H1 (cell line): ENCODE results near the gene CNIH4. TPM values are rescaled to one million over a fixed set of nuclear protein-coding genes. Genes with fewer than 3 reads are reported as not detected.

Source experiments
- CTCF ChIA-PET: fragments of 300-600 bp; sonication (Branson Sonifier 250); formaldehyde crosslinking; loops from one replicate; lab custom pipeline; 2021; ENCODE audit not compliant: partially characterized antibody; lab: Charles Lee
- POLR2A ChIA-PET: fragments of 300-600 bp; sonication (Branson Sonifier 250); formaldehyde crosslinking; loops from one replicate; lab custom pipeline; 2021; ENCODE audit warnings: inconsistent platforms; ENCODE audit not compliant: partially characterized antibody; lab: Charles Lee
- DNase-seq, 2 experiments: peaks; one replicate each; pipeline versions ENCODE4 v3.0.0 to v3.0.0-alpha.2; 2010 to 2022; ENCODE audit warnings: low spot score in 2 of 2, low read depth in 1 of 2, mixed read lengths in 1 of 2
- FAIRE-seq: peaks from 2 replicates; lab custom pipeline; 2011; peaks lifted over from hg19 to GRCh38; lab: Jason Lieb, UNC
- H2AFZ ChIP-seq: 2 replicates; pipeline ENCODE4 v1.8.1; 2012; ENCODE audit warnings: low read length, inconsistent platforms
- H2AK5ac ChIP-seq: 2 replicates; pipeline ENCODE4 v1.6.1; 2013; ENCODE audit warnings: low read depth, low read length
- H2BK120ac ChIP-seq: replicated peaks from 2 replicates; pipeline ENCODE3; 2013; ENCODE audit warnings: low read depth, low read length, inconsistent platforms
- H2BK12ac ChIP-seq: 2 replicates; pipeline ENCODE4 v1.6.1; 2013; ENCODE audit warnings: low read depth, low read length
- H2BK15ac ChIP-seq: 2 replicates; pipeline ENCODE4 v1.6.1; 2013; ENCODE audit warnings: low read length
- H2BK20ac ChIP-seq: 2 replicates; pipeline ENCODE4 v1.6.1; 2013; ENCODE audit warnings: low read length
- H2BK5ac ChIP-seq: 2 replicates; pipeline ENCODE4 v1.6.1; 2013; ENCODE audit warnings: low read depth, low read length
- H3K14ac ChIP-seq: 2 replicates; pipeline ENCODE4 v1.6.1; 2013; ENCODE audit warnings: inconsistent platforms; ENCODE audit not compliant: insufficient read length
- H3K18ac ChIP-seq: 2 replicates; pipeline ENCODE4 v1.6.1; 2013; ENCODE audit warnings: low read length; ENCODE audit errors: extremely low read depth
- H3K23ac ChIP-seq: 2 replicates; pipeline ENCODE4 v1.6.1; 2013; ENCODE audit warnings: inconsistent platforms; ENCODE audit not compliant: insufficient read length
- H3K23me2 ChIP-seq: 2 replicates; pipeline ENCODE4 v1.6.1; 2013; ENCODE audit warnings: low read depth, low read length
- H3K27ac ChIP-seq: 2 replicates; pipeline ENCODE4 v1.6.1; 2011; ENCODE audit warnings: low read depth, low read length, inconsistent platforms
- H3K27me3 ChIP-seq, 4 experiments: replicated peaks in 1 of 4; 1 replicate in 1 of 4; 2 replicates in 3 of 4; pipeline versions ENCODE4 v1.6.1 to v1.8.1; 2011 to 2013; ENCODE audit warnings: low read length in 3 of 4, mild to moderate bottlenecking in 3 of 4, inconsistent platforms in 2 of 4, mixed read lengths in 2 of 4, moderate library complexity in 1 of 4; ENCODE audit not compliant: control insufficient read depth in 3 of 4, insufficient read depth in 3 of 4; ENCODE audit errors: extremely low read depth in 1 of 4
- H3K36me3 ChIP-seq, 4 experiments: 2 replicates each; pipeline versions ENCODE4 v1.6.1 to v1.8.1; 2011 to 2013; ENCODE audit warnings: mild to moderate bottlenecking in 4 of 4, low read length in 3 of 4, moderate library complexity in 2 of 4, control low read depth in 1 of 4, inconsistent platforms in 1 of 4; ENCODE audit not compliant: insufficient read depth in 4 of 4, control insufficient read depth in 2 of 4
- H3K4ac ChIP-seq: replicated peaks from 2 replicates; pipeline ENCODE3; 2013; ENCODE audit warnings: low read length, low read depth, mixed read lengths, inconsistent platforms; ENCODE audit not compliant: insufficient read length
- H3K4me1 ChIP-seq, 4 experiments: replicated peaks in 1 of 4; 1 replicate in 1 of 4; 2 replicates in 3 of 4; pipeline versions ENCODE4 v1.6.1 to v1.8.1; 2011 to 2013; ENCODE audit warnings: low read length in 3 of 4, inconsistent platforms in 2 of 4, mixed read lengths in 1 of 4; ENCODE audit not compliant: insufficient read depth in 4 of 4, control insufficient read depth in 3 of 4
- H3K4me2 ChIP-seq, 2 experiments: 2 replicates each; pipeline versions ENCODE4 v1.6.1 to v1.8.1; 2011 to 2013; ENCODE audit warnings: low read depth in 2 of 2, low read length in 2 of 2, control low read depth in 1 of 2, inconsistent platforms in 1 of 2, mild to moderate bottlenecking in 1 of 2; ENCODE audit not compliant: insufficient read depth in 1 of 2
- H3K4me3 ChIP-seq, 4 experiments: fragments of 200-600, 300-600 bp in 1 of 4; sonication (generic), shearing (Covaris generic), sonication (Bioruptor Twin) in 1 of 4; 2 replicates each; pipeline versions ENCODE4 v1.5.1 to v1.8.1; 2011 to 2016; ENCODE audit warnings: low read length in 4 of 4, low read depth in 3 of 4, control low read depth in 2 of 4, inconsistent platforms in 2 of 4, mild to moderate bottlenecking in 2 of 4, mixed read lengths in 1 of 4, moderate library complexity in 1 of 4; ENCODE audit not compliant: insufficient read depth in 2 of 4; ENCODE audit errors: extremely low read depth in 1 of 4
- H3K56ac ChIP-seq: replicated peaks from 2 replicates; pipeline ENCODE3; 2013; ENCODE audit warnings: low read depth, mild to moderate bottlenecking, mixed read lengths, low read length, inconsistent platforms; ENCODE audit not compliant: insufficient read length
- H3K79me1 ChIP-seq: 2 replicates; pipeline ENCODE4 v1.6.1; 2013; ENCODE audit warnings: low read depth, low read length, control low read depth
- H3K79me2 ChIP-seq, 2 experiments: 2 replicates each; pipeline versions ENCODE4 v1.6.1 to v1.8.1; 2012 to 2013; ENCODE audit warnings: low read length in 2 of 2, mild to moderate bottlenecking in 2 of 2, inconsistent platforms in 1 of 2; ENCODE audit not compliant: insufficient read depth in 2 of 2, control insufficient read depth in 1 of 2
- H3K9ac ChIP-seq, 4 experiments: replicated peaks in 1 of 4; 1 replicate in 1 of 4; 2 replicates in 3 of 4; pipeline versions ENCODE4 v1.6.1 to v1.8.1; 2011 to 2013; ENCODE audit warnings: low read depth in 3 of 4, low read length in 3 of 4, control low read depth in 2 of 4, mild to moderate bottlenecking in 2 of 4, moderate library complexity in 2 of 4, inconsistent platforms in 1 of 4; ENCODE audit errors: extremely low read depth in 1 of 4
- H3K9me3 ChIP-seq, 2 experiments: 2 replicates each; pipeline versions ENCODE4 v1.6.1 to v1.8.1; 2012 to 2013; ENCODE audit warnings: mild to moderate bottlenecking in 2 of 2, moderate library complexity in 2 of 2, control low read depth in 1 of 2, inconsistent platforms in 1 of 2, low read depth in 1 of 2, low read length in 1 of 2, mixed read lengths in 1 of 2; ENCODE audit not compliant: insufficient read depth in 2 of 2
- H4K20me1 ChIP-seq, 2 experiments: replicated peaks in 1 of 2; 2 replicates each; pipeline versions ENCODE3 to v1.8.1; 2011 to 2013; ENCODE audit warnings: inconsistent platforms in 2 of 2, low read length in 2 of 2, mild to moderate bottlenecking in 1 of 2; ENCODE audit not compliant: insufficient read depth in 2 of 2, control insufficient read depth in 1 of 2
- H4K5ac ChIP-seq: 2 replicates; pipeline ENCODE4 v1.6.1; 2013; ENCODE audit warnings: low read length, low read depth, mixed read lengths, inconsistent platforms; ENCODE audit not compliant: insufficient read length
- H4K8ac ChIP-seq: 2 replicates; pipeline ENCODE4 v1.8.0; 2013; ENCODE audit warnings: mild to moderate bottlenecking, moderate library complexity, low read length, inconsistent platforms; ENCODE audit not compliant: insufficient read depth; ENCODE audit errors: extremely low read depth
- H4K91ac ChIP-seq: replicated peaks from 2 replicates; pipeline ENCODE3; 2013; ENCODE audit warnings: low read length, mixed read lengths, inconsistent platforms; ENCODE audit not compliant: insufficient read length
- BCL11A ChIP-seq, 2 experiments: IDR thresholded peaks; one replicate each; pipeline ENCODE4 v1.6.1; 2011; ENCODE audit warnings: low read depth in 2 of 2, low read length in 2 of 2, mild to moderate bottlenecking in 2 of 2
- BRCA1 ChIP-seq: IDR thresholded peaks from 2 replicates; pipeline ENCODE4 v1.6.1; 2012; ENCODE audit warnings: low read depth, low read length, improper control_type of control experiment
- CEBPB ChIP-seq: IDR thresholded peaks from 2 replicates; pipeline ENCODE4 v1.6.1; 2012; ENCODE audit warnings: low read depth, low read length
- CTCF ChIP-seq, 3 experiments: IDR thresholded peaks; 1 replicate in 2 of 3; 2 replicates in 1 of 3; pipeline versions ENCODE4 v1.5.1 to v1.6.1; 2011; ENCODE audit warnings: low read length in 3 of 3, mild to moderate bottlenecking in 3 of 3, inconsistent platforms in 2 of 3, low read depth in 1 of 3, moderate library complexity in 1 of 3; ENCODE audit not compliant: insufficient read depth in 1 of 3; ENCODE audit errors: control extremely low read depth in 1 of 3
- JUN ChIP-seq: IDR thresholded peaks from 2 replicates; pipeline ENCODE4 v1.6.1; 2011; ENCODE audit warnings: low read depth, mild to moderate bottlenecking, improper control_type of control experiment, low read length
- KDM5A ChIP-seq: fragments of 200-600 bp; IDR thresholded peaks from 2 replicates; pipeline ENCODE4 v1.7.1; 2012; ENCODE audit warnings: mild to moderate bottlenecking, low read length, inconsistent platforms, mixed read lengths
- NANOG ChIP-seq: IDR thresholded peaks from 2 replicates; pipeline ENCODE4 v1.6.1; 2011; ENCODE audit warnings: low read length, low read depth, mild to moderate bottlenecking, inconsistent platforms; ENCODE audit not compliant: insufficient read depth, poor library complexity, severe bottlenecking
- NRF1 ChIP-seq: IDR thresholded peaks from 2 replicates; pipeline ENCODE4 v1.6.1; 2011; ENCODE audit warnings: mild to moderate bottlenecking, low read depth, low read length, improper control_type of control experiment
- RBBP5 ChIP-seq: IDR thresholded peaks from 2 replicates; pipeline ENCODE4 v1.7.1; 2012; ENCODE audit warnings: low read depth, mild to moderate bottlenecking, inconsistent platforms, low read length, moderate library complexity, borderline replicate concordance
- RFX5 ChIP-seq: IDR thresholded peaks from 2 replicates; pipeline ENCODE4 v1.6.1; 2011; ENCODE audit warnings: low read depth, low read length, improper control_type of control experiment, borderline replicate concordance
- TBP ChIP-seq: IDR thresholded peaks from 2 replicates; pipeline ENCODE4 v1.6.1; 2011; ENCODE audit warnings: low read depth, low read length, improper control_type of control experiment
- TCF12 ChIP-seq: IDR thresholded peaks from 2 replicates; pipeline ENCODE4 v1.6.1; 2011; ENCODE audit warnings: low read depth, mild to moderate bottlenecking, low read length
- WGBS, 2 experiments: shearing (Covaris generic) in 1 of 2; methylation state at CpG; one replicate each; pipeline versions ENCODE4 v1.1.6 to v1.1.7; 2013 to 2015; ENCODE audit warnings: low lambda C conversion rate in 2 of 2, mixed read lengths in 2 of 2, inconsistent platforms in 1 of 2, low coverage in 1 of 2, missing lambda C conversion rate in 1 of 2; ENCODE audit not compliant: insufficient replicate concordance in 2 of 2, insufficient coverage in 1 of 2, insufficient read length in 1 of 2; ENCODE audit errors: extremely low coverage in 1 of 2, missing lambda C conversion rate in 1 of 2; 5-methylcytosine and 5-hydroxymethylcytosine counted together
- polyA plus RNA-seq, 7 experiments: library from polyadenylated mRNA; depleted of rRNA in 3 of 7; stranded (reverse) in 5 of 7; unstranded in 2 of 7; fragments of >200 nt in 5 of 7; fragments of 200-250 nt in 2 of 7; gene quantifications; 1 replicate in 5 of 7; 2 replicates in 1 of 7; 4 replicates in 1 of 7; pipeline versions ENCODE4 v1.2.1 to v1.2.3, GENCODE V29; 2011 to 2013; ENCODE audit warnings: missing spikeins in 2 of 7, mixed read lengths in 2 of 7
- total RNA-seq: library from RNA; stranded (reverse); fragmentation: NEBNext Ultra II Directional; extraction: Animal tissue kit (Norgen Biotek cat#: 25700); gene quantifications from 2 replicates; pipeline ENCODE4 v1.2.1, GENCODE V29; 2021

Gene CNIH4
- total and polyA plus RNA-seq, 2 of the 8 experiments (the other 6 are each of a cell fraction or from before 2014, with no cell fraction given) = 76.2 to 151 TPM

- peaks cover 0 to 2% of the 10 kb centered on the region in 2 experiments for H4K20me1 ChIP-seq
- no peak overlapping the region for H3K4ac ChIP-seq
- no peak overlapping the region for H3K9ac ChIP-seq
- H3K4me3 ChIP-seq = no peak overlapping the region
- no peak overlapping the region for H4K8ac ChIP-seq
- H2BK12ac ChIP-seq = no peak overlapping the region
- no peak overlapping the region for H2AFZ ChIP-seq
- H3K14ac ChIP-seq = no peak overlapping the region
- H4K5ac ChIP-seq = no peak overlapping the region
- no peak overlapping the region for H2BK15ac ChIP-seq
- WGBS, 2 experiments = 96% methylated on average over 2 of the region's 2 CpGs; no CpG with 5 or more reads in 1 of the 2 experiments
- H3K36me3 ChIP-seq = peaks cover 0 to 3% (median 0%) of the 10 kb centered on the region in 4 experiments; a peak in 1 of 8 replicates
- H3K23ac ChIP-seq = no peak overlapping the region
- ChIA-PET CTCF (interaction anchor here (1.4 to 2.8 kb wide), 3 partner anchors 19 to 179 kb away, joined by 3 to 13 read pairs (median 3); no protein-coding TSS in a partner anchor), POLR2A (no interaction called here)
- FAIRE-seq (no peak), DNase-seq (no peak)
- no peak overlapping the region for H2BK20ac ChIP-seq
- H2BK120ac ChIP-seq = no peak overlapping the region
- no peak overlapping the region for H2AK5ac ChIP-seq
- no peaks in the 10 kb centered on the region; a peak in 3 of 7 replicates for H3K4me1 ChIP-seq
- H3K56ac ChIP-seq = no peak overlapping the region
- peaks cover 3% of the 10 kb centered on the region; the same call in 1 of the 2 replicates for H3K79me1 ChIP-seq
- H2BK5ac ChIP-seq = no peak overlapping the region
- no peak overlapping the region for H4K91ac ChIP-seq
- no peaks in the 10 kb centered on the region for H3K9me3 ChIP-seq
- no peaks in the 10 kb centered on the region for H3K27me3 ChIP-seq
- H3K23me2 ChIP-seq = peaks cover 8% of the 10 kb centered on the region
- H3K79me2 ChIP-seq = peaks cover 17 to 31% of the 10 kb centered on the region in 2 experiments
- no peak overlapping the region for H3K27ac ChIP-seq
- H3K4me2 ChIP-seq = no peak overlapping the region
- H3K18ac ChIP-seq = no peak overlapping the region
- TF ChIP-seq RFX5 (no peak), RBBP5 (no peak), KDM5A (no peak), NANOG (no peak), BCL11A (IDR thresholded peaks at IDR 0.05; ENCODE audit: low read depth in 2 of 2, low read length in 2 of 2) (no peak), JUN (no peak), BRCA1 (no peak), CTCF (IDR thresholded peaks at IDR 0.05; ENCODE audit: control extremely low read depth in 1 of 3, insufficient read depth in 1 of 3, low read depth in 1 of 3, low read length in 3 of 3) (no peak), TBP (no peak), TCF12 (no peak), CEBPB (no peak), NRF1 (no peak)
Measured at GRCh38 chr1:224331824-224332223, 24.9 kb upstream of the CNIH4 start.
